ENCODE measurements around the gene TRPC1. TPM values are rescaled to one million over a fixed set of nuclear protein-coding genes. Genes with fewer than 3 reads are reported as not detected.

Gene TRPC1
- polyA plus RNA-seq, 1 of the 3 experiments (the other 2 are of a cell fraction) = 9.6 TPM

- no peak for TF ChIP-seq RXRA (IDR thresholded peaks at IDR 0.05; ENCODE audit: borderline replicate concordance, low read depth)
- no peak for TF ChIP-seq TAF1 (IDR thresholded peaks at IDR 0.05; ENCODE audit: borderline replicate concordance, low read depth, low read length)
- no peak for TF ChIP-seq IRF3 (IDR thresholded peaks at IDR 0.05; ENCODE audit: low read depth, low read length)
- no peak for TF ChIP-seq JUND (IDR thresholded peaks at IDR 0.05)
Observed at GRCh38 chr3:142735462-142735861, 11.6 kb downstream of the TRPC1 start (continued).

- Histone ChIP-seq H3K9me2 (no peaks in the 10 kb centered on the region), H3K9ac (no peak overlapping the region), H3K79me2 (ENCODE audit: insufficient read depth) (peaks cover 23% of the 10 kb centered on the region; the same call in 1 of the 2 replicates), H3F3A (replicated peaks; ENCODE audit: insufficient read depth) (no peaks in the 10 kb centered on the region), H3K27me3 (ENCODE audit: insufficient read depth) (no peaks in the 10 kb centered on the region), H4K20me1 (ENCODE audit: insufficient read depth) (no peaks in the 10 kb centered on the region), H2AFZ (ENCODE audit: low read depth) (no peak overlapping the region), H3K4me3 (ENCODE audit: low read depth in 2 of 2, low read length in 1 of 2) (no peak overlapping the region), H3K4me1 (ENCODE audit: control insufficient read depth in 1 of 2, insufficient read depth in 2 of 2, low read depth in 1 of 2, low read length in 1 of 2) (peaks cover 0 to 7% of the 10 kb centered on the region in 2 experiments; a peak in 2 of 4 replicates), H3K27ac (ENCODE audit: low read depth in 2 of 2, low read length in 1 of 2) (no peak overlapping the region), H3K9me3 (no peaks in the 10 kb centered on the region), H3K4me2 (no peak overlapping the region), H3K36me3 (replicated peaks in 1 of 2; ENCODE audit: control insufficient read depth in 1 of 2, insufficient read depth in 2 of 2, low read length in 1 of 2) (peaks cover 0 to 2% of the 10 kb centered on the region in 2 experiments)
- DNase-seq = no peak
- CTCF ChIA-PET = interaction anchor here (0.6 kb wide), 1 partner anchor 17 kb away, joined by 3 read pairs; no protein-coding TSS in a partner anchor
- POLR2A ChIA-PET = no interaction called here
- TF ChIP-seq ZBTB33 (IDR thresholded peaks at IDR 0.05; ENCODE audit: borderline replicate concordance, low read depth) (no peak), GABPA (IDR thresholded peaks at IDR 0.05; ENCODE audit: low read depth) (no peak), PBX3 (IDR thresholded peaks at IDR 0.05) (no peak), TEAD4 (IDR thresholded peaks at IDR 0.05; ENCODE audit: borderline replicate concordance, insufficient read depth) (no peak), FOSL2 (IDR thresholded peaks at IDR 0.05; ENCODE audit: borderline replicate concordance, low read depth) (no peak), RFX5 (IDR thresholded peaks at IDR 0.05; ENCODE audit: low read length) (no peak), NFIC (IDR thresholded peaks at IDR 0.05; ENCODE audit: borderline replicate concordance) (no peak), GATA2 (CRISPR knock-in tag; IDR thresholded peaks at IDR 0.05) (no peak), EP300 (IDR thresholded peaks at IDR 0.05; ENCODE audit: borderline replicate concordance in 1 of 2, low read depth in 1 of 2, low read length in 1 of 2) (no peak)
Observed at GRCh38 chr3:142738396-142738795, 14.6 kb downstream of the TRPC1 start.
